Measurements from ENCODE around the gene RBM43. TPM values are rescaled to one million over a fixed set of nuclear protein-coding genes. Genes with fewer than 3 reads are reported as not detected.

Gene RBM43
- total and polyA plus RNA-seq, 11 donors, result 0.81 to 5.9 (median 1.7) TPM

- Histone ChIP-seq H3K36me3 (peaks cover 0 to 72% (median 60%) of the 10 kb centered on the region in 9 donors), H3K4me3 (no peak overlapping the region)
These were observed 9.0 kb downstream of the RBM43 start for GRCh38 chr2:151252646-151253045.

DNA sequence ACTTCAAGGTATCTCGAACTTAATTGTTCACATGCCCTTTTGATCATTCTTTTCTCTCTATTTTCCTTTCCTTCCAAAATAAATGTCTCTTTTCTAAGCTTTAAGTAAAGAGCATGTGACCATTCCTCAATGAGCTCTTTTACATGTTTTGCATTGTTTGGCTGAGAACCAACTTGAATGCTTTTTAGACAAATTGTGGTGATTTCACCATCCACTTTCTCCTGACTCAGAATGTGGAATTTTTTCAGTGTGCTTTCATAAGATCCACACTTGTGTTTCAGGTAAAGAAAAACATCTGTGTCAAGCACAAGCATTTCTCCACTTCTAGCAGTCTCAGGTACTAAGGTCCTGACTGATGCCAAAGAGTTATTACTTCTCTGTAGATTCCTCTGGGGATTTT lies 10.7 kb downstream of the RBM43 start:
- Histone ChIP-seq H3K27ac (no peak overlapping the region), H3K36me3 (peaks cover 0 to 72% (median 60%) of the 10 kb centered on the region in 9 donors), H3K9me3 (peaks cover 0 to 43% (median 19%) of the 10 kb centered on the region in 12 donors), H3K27me3 (no peaks in the 10 kb centered on the region), H3K4me3 (no peak overlapping the region), H3K4me1 (no peaks in the 10 kb centered on the region)
- ATAC-seq (no peak), DNase-seq (no peak)
- WGBS, 4 donors, result 92 to 100% (median 96%) methylated on average over 1 of the region's 1 CpG
- no peak for TF ChIP-seq POLR2A (IDR thresholded peaks at IDR 0.05)
- TF ChIP-seq, protein P1, sequence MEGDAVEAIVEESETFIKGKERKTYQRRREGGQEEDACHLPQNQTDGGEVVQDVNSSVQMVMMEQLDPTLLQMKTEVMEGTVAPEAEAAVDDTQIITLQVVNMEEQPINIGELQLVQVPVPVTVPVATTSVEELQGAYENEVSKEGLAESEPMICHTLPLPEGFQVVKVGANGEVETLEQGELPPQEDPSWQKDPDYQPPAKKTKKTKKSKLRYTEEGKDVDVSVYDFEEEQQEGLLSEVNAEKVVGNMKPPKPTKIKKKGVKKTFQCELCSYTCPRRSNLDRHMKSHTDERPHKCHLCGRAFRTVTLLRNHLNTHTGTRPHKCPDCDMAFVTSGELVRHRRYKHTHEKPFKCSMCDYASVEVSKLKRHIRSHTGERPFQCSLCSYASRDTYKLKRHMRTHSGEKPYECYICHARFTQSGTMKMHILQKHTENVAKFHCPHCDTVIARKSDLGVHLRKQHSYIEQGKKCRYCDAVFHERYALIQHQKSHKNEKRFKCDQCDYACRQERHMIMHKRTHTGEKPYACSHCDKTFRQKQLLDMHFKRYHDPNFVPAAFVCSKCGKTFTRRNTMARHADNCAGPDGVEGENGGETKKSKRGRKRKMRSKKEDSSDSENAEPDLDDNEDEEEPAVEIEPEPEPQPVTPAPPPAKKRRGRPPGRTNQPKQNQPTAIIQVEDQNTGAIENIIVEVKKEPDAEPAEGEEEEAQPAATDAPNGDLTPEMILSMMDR (IDR thresholded peaks at IDR 0.05), result no peak
- intact Hi-C loops (cut with DNase I), result no loop called here

More at GRCh38 chr2:151252646-151253045, 9.0 kb downstream of the RBM43 start:
- ATAC-seq (no peak), DNase-seq (no peak)
- no peak for TF ChIP-seq POLR2A (IDR thresholded peaks at IDR 0.05)
- TF ChIP-seq, protein P1 (IDR thresholded peaks at IDR 0.05), result no peak
- H3K27ac ChIP-seq, result no peak overlapping the region
- intact Hi-C loops (cut with DNase I), result no loop called here
- H3K9me3 ChIP-seq, result peaks cover 0 to 26% (median 9%) of the 10 kb centered on the region in 12 donors
- H3K4me1 ChIP-seq, result peaks cover 0 to 3% (median 0%) of the 10 kb centered on the region in 12 donors
- no peaks in the 10 kb centered on the region for H3K27me3 ChIP-seq
- 96 to 98% (median 97%) methylated on average over 1 of the region's 1 CpG for WGBS, 4 donors

- intact Hi-C loops (cut with DNase I), result no loop called here
- no peak for ATAC-seq
These were observed 14.2 kb downstream of the RBM43 start for GRCh38 chr2:151247432-151247831.

GRCh38 chr2:151246152-151246551 lies 15.5 kb downstream of the RBM43 start:
- ATAC-seq (no peak), DNase-seq (no peak)
- intact Hi-C loops (cut with DNase I), result no loop called here
- no peaks in the 10 kb centered on the region for H3K4me1 ChIP-seq
- no peaks in the 10 kb centered on the region for H3K27me3 ChIP-seq
- peaks cover 0 to 35% (median 25%) of the 10 kb centered on the region in 9 donors for H3K36me3 ChIP-seq
- no peak overlapping the region for H3K4me3 ChIP-seq
- H3K27ac ChIP-seq, result no peak overlapping the region
- WGBS, 4 donors, result 82 to 93% (median 85%) methylated on average over 1 of the region's 1 CpG
- peaks cover 0 to 47% (median 19%) of the 10 kb centered on the region in 12 donors for H3K9me3 ChIP-seq
- TF ChIP-seq, protein P1 (IDR thresholded peaks at IDR 0.05), result no peak
- TF ChIP-seq POLR2A (IDR thresholded peaks at IDR 0.05), result no peak

More at GRCh38 chr2:151247432-151247831, 14.2 kb downstream of the RBM43 start:
- H3K9me3 ChIP-seq, result peaks cover 0 to 47% (median 19%) of the 10 kb centered on the region in 12 donors
- no peak overlapping the region for H3K4me3 ChIP-seq
- TF ChIP-seq, protein P1 (IDR thresholded peaks at IDR 0.05), result no peak
- no peak for TF ChIP-seq POLR2A (IDR thresholded peaks at IDR 0.05)
- DNase-seq, result no peak
- no peaks in the 10 kb centered on the region for H3K27me3 ChIP-seq
- H3K27ac ChIP-seq, result no peak overlapping the region
- peaks cover 0 to 48% (median 35%) of the 10 kb centered on the region in 9 donors for H3K36me3 ChIP-seq
- H3K4me1 ChIP-seq, result no peaks in the 10 kb centered on the region

Measured in heart left ventricle (tissue), 16 donors.